H1 (cell line): ENCODE measurements around the gene ALDH1L2. TPM values are rescaled to one million over a fixed set of nuclear protein-coding genes. Genes with fewer than 3 reads are reported as not detected.

Experiments
- GTF2F1 ChIP-seq: IDR thresholded peaks from 2 replicates; pipeline ENCODE4 v1.6.1; 2012; ENCODE audit warnings: low read depth, low read length, improper control_type of control experiment, borderline replicate concordance
- KDM4A ChIP-seq: IDR thresholded peaks from one replicate; pipeline ENCODE4 v1.7.1; 2012; ENCODE audit warnings: low read depth, mild to moderate bottlenecking, moderate library complexity, low read length, inconsistent platforms; ENCODE audit not compliant: severe bottlenecking
- KDM5A ChIP-seq: fragments of 200-600 bp; IDR thresholded peaks from 2 replicates; pipeline ENCODE4 v1.7.1; 2012; ENCODE audit warnings: mild to moderate bottlenecking, low read length, inconsistent platforms, mixed read lengths
- POU5F1 ChIP-seq: IDR thresholded peaks from 2 replicates; pipeline ENCODE4 v1.6.1; 2011; ENCODE audit warnings: low read depth, mild to moderate bottlenecking, low read length, moderate library complexity
- RAD21 ChIP-seq, 2 experiments: IDR thresholded peaks in 1 of 2; conservative IDR thresholded peaks in 1 of 2; 2 replicates each; pipeline ENCODE4 v1.6.1; 2011; ENCODE audit warnings: low read depth in 2 of 2, low read length in 2 of 2, improper control_type of control experiment in 1 of 2, inconsistent platforms in 1 of 2, mild to moderate bottlenecking in 1 of 2, moderate library complexity in 1 of 2
- RNF2 ChIP-seq: fragments of 200-900, 300-1000 bp; sonication (generic); IDR thresholded peaks from 2 replicates; pipeline ENCODE4 v1.7.1; 2016; ENCODE audit warnings: borderline replicate concordance, low read depth, mild to moderate bottlenecking, antibody characterized with exemption, low read length; ENCODE audit not compliant: poor library complexity, severe bottlenecking; ENCODE audit errors: missing control alignments
- SIRT6 ChIP-seq: IDR thresholded peaks from one replicate; pipeline ENCODE4 v1.7.1; 2012; ENCODE audit warnings: low read length, inconsistent platforms
- SRF ChIP-seq: IDR thresholded peaks from 2 replicates; pipeline ENCODE4 v1.6.1; 2011; ENCODE audit warnings: mild to moderate bottlenecking, low read depth, low read length, moderate library complexity
- TAF1 ChIP-seq: IDR thresholded peaks from 2 replicates; pipeline ENCODE4 v1.6.1; 2011; ENCODE audit warnings: mild to moderate bottlenecking, low read depth, low read length
- polyA plus RNA-seq, 7 experiments: library from polyadenylated mRNA; depleted of rRNA in 3 of 7; stranded (reverse) in 5 of 7; unstranded in 2 of 7; fragments of >200 nt in 5 of 7; fragments of 200-250 nt in 2 of 7; gene quantifications; 1 replicate in 5 of 7; 2 replicates in 1 of 7; 4 replicates in 1 of 7; pipeline versions ENCODE4 v1.2.1 to v1.2.3, GENCODE V29; 2011 to 2013; ENCODE audit warnings: missing spikeins in 2 of 7, mixed read lengths in 2 of 7
- total RNA-seq: library from RNA; stranded (reverse); fragmentation: NEBNext Ultra II Directional; extraction: Animal tissue kit (Norgen Biotek cat#: 25700); gene quantifications from 2 replicates; pipeline ENCODE4 v1.2.1, GENCODE V29; 2021
- TF ChIP-seq, protein P1 (sequence below): fragments of 300-600 bp; sonication (generic); IDR thresholded peaks from 2 replicates; pipeline ENCODE4 v1.7.1; 2012; ENCODE audit warnings: low read length, moderate library complexity, mild to moderate bottlenecking, inconsistent platforms; ENCODE audit not compliant: insufficient replicate concordance

ALDH1L2 gene
- total and polyA plus RNA-seq, 2 of the 8 experiments (the other 6 are each of a cell fraction or from before 2014, with no cell fraction given): 3.7 to 7.2 TPM

DNA sequence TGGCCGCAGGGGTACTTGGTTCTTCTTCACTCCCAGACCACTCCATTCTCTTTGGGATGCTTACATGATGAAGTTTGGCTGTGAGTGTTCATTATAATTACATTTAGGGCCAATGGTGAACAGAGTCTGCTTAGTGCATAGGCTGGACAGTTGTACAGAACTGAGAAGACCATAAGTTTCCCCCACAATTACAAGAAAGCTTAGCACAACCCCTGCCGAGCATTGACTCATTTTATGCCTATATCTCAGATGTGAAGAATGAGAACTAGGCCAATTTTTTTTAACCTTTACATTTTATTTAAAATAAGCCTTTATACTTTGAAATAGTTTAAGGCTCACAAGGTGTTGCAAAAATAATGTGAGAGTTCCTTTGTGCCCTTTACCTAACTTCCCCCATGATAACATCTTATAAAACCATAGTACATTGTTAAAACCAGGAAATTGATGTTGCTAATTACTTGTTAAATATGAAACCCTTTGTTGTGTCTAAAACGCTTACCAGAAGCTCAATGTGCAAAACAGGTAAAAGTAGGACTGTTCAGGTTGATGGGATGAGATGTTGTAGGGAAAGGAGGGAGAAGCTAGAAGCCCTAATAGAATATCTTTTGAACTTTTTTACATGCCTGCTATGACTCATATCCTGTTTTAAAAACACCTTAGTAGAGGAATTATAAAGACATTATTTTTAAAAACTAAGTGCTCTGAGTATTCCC lies 47.2 kb downstream of the ALDH1L2 start (continued):
- TF ChIP-seq, protein P1, sequence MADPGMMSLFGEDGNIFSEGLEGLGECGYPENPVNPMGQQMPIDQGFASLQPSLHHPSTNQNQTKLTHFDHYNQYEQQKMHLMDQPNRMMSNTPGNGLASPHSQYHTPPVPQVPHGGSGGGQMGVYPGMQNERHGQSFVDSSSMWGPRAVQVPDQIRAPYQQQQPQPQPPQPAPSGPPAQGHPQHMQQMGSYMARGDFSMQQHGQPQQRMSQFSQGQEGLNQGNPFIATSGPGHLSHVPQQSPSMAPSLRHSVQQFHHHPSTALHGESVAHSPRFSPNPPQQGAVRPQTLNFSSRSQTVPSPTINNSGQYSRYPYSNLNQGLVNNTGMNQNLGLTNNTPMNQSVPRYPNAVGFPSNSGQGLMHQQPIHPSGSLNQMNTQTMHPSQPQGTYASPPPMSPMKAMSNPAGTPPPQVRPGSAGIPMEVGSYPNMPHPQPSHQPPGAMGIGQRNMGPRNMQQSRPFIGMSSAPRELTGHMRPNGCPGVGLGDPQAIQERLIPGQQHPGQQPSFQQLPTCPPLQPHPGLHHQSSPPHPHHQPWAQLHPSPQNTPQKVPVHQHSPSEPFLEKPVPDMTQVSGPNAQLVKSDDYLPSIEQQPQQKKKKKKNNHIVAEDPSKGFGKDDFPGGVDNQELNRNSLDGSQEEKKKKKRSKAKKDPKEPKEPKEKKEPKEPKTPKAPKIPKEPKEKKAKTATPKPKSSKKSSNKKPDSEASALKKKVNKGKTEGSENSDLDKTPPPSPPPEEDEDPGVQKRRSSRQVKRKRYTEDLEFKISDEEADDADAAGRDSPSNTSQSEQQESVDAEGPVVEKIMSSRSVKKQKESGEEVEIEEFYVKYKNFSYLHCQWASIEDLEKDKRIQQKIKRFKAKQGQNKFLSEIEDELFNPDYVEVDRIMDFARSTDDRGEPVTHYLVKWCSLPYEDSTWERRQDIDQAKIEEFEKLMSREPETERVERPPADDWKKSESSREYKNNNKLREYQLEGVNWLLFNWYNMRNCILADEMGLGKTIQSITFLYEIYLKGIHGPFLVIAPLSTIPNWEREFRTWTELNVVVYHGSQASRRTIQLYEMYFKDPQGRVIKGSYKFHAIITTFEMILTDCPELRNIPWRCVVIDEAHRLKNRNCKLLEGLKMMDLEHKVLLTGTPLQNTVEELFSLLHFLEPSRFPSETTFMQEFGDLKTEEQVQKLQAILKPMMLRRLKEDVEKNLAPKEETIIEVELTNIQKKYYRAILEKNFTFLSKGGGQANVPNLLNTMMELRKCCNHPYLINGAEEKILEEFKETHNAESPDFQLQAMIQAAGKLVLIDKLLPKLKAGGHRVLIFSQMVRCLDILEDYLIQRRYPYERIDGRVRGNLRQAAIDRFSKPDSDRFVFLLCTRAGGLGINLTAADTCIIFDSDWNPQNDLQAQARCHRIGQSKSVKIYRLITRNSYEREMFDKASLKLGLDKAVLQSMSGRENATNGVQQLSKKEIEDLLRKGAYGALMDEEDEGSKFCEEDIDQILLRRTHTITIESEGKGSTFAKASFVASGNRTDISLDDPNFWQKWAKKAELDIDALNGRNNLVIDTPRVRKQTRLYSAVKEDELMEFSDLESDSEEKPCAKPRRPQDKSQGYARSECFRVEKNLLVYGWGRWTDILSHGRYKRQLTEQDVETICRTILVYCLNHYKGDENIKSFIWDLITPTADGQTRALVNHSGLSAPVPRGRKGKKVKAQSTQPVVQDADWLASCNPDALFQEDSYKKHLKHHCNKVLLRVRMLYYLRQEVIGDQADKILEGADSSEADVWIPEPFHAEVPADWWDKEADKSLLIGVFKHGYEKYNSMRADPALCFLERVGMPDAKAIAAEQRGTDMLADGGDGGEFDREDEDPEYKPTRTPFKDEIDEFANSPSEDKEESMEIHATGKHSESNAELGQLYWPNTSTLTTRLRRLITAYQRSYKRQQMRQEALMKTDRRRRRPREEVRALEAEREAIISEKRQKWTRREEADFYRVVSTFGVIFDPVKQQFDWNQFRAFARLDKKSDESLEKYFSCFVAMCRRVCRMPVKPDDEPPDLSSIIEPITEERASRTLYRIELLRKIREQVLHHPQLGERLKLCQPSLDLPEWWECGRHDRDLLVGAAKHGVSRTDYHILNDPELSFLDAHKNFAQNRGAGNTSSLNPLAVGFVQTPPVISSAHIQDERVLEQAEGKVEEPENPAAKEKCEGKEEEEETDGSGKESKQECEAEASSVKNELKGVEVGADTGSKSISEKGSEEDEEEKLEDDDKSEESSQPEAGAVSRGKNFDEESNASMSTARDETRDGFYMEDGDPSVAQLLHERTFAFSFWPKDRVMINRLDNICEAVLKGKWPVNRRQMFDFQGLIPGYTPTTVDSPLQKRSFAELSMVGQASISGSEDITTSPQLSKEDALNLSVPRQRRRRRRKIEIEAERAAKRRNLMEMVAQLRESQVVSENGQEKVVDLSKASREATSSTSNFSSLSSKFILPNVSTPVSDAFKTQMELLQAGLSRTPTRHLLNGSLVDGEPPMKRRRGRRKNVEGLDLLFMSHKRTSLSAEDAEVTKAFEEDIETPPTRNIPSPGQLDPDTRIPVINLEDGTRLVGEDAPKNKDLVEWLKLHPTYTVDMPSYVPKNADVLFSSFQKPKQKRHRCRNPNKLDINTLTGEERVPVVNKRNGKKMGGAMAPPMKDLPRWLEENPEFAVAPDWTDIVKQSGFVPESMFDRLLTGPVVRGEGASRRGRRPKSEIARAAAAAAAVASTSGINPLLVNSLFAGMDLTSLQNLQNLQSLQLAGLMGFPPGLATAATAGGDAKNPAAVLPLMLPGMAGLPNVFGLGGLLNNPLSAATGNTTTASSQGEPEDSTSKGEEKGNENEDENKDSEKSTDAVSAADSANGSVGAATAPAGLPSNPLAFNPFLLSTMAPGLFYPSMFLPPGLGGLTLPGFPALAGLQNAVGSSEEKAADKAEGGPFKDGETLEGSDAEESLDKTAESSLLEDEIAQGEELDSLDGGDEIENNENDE: no peak
- TF ChIP-seq POU5F1: no peak
- no peak for TF ChIP-seq RAD21 (IDR thresholded peaks at IDR 0.05 in 1 of 2, conservative IDR thresholded peaks at IDR 0.05 in 1 of 2; ENCODE audit: low read depth in 2 of 2, low read length in 2 of 2)
- TF ChIP-seq RNF2: no peak
- TF ChIP-seq GTF2F1: no peak
- no peak for TF ChIP-seq KDM4A
- no peak for TF ChIP-seq SIRT6
- TF ChIP-seq TAF1: no peak
- no peak for TF ChIP-seq KDM5A
- no peak for TF ChIP-seq SRF
